Hepatocyte (in vitro differentiated cells): Measurements from ENCODE around the gene DLG2. TPM values are rescaled to one million over a fixed set of nuclear protein-coding genes. Genes with fewer than 3 reads are reported as not detected.

ENCODE experiments used
- DNase-seq: peaks from one replicate; pipeline ENCODE4 v3.0.0-alpha.2; 2016; ENCODE audit warnings: low spot score
- H2AFZ ChIP-seq: fragments of 200-600 bp; sonication (generic); 2 replicates; pipeline ENCODE4 v1.6.0; 2016; ENCODE audit warnings: antibody characterized with exemption, mild to moderate bottlenecking
- H3K27ac ChIP-seq: fragments of 200-600 bp; sonication (generic); 2 replicates; pipeline ENCODE4 v1.5.1; 2016; ENCODE audit warnings: mild to moderate bottlenecking
- H3K27me3 ChIP-seq: fragments of 200-600 bp; sonication (generic); 2 replicates; pipeline ENCODE4 v1.6.1; 2016
- H3K36me3 ChIP-seq: fragments of 200-600 bp; sonication (generic); replicated peaks from 2 replicates; pipeline ENCODE4 v1.5.1; 2016; ENCODE audit warnings: low read depth; ENCODE audit not compliant: insufficient read depth
- H3K4me1 ChIP-seq: fragments of 200-600 bp; sonication (generic); 2 replicates; pipeline ENCODE4 v1.5.1; 2016; ENCODE audit warnings: mild to moderate bottlenecking, moderate library complexity; ENCODE audit not compliant: insufficient read depth
- H3K4me2 ChIP-seq: fragments of 200-600 bp; sonication (generic); 2 replicates; pipeline ENCODE4 v1.6.0; 2016
- H3K4me3 ChIP-seq: fragments of 200-600 bp; sonication (generic); 2 replicates; pipeline ENCODE4 v1.5.1; 2016; ENCODE audit warnings: mild to moderate bottlenecking
- H3K79me2 ChIP-seq: fragments of 200-600 bp; sonication (generic); 2 replicates; pipeline ENCODE4 v1.6.0; 2017; ENCODE audit warnings: mild to moderate bottlenecking
- H3K9me2 ChIP-seq: fragments of 200-600 bp; sonication (generic); replicated peaks from 2 replicates; pipeline ENCODE4 v1.6.0; 2017; ENCODE audit warnings: mild to moderate bottlenecking; ENCODE audit not compliant: insufficient read depth
- H3K9me3 ChIP-seq: fragments of 200-600 bp; sonication (generic); 2 replicates; pipeline ENCODE4 v1.5.1; 2016; ENCODE audit warnings: low read depth, mild to moderate bottlenecking
- H4K20me1 ChIP-seq: fragments of 200-600 bp; sonication (generic); 2 replicates; pipeline ENCODE4 v1.6.0; 2016; ENCODE audit warnings: mild to moderate bottlenecking; ENCODE audit not compliant: insufficient read depth, poor library complexity, severe bottlenecking
- CTCF ChIP-seq: fragments of 200-600 bp; sonication (generic); IDR thresholded peaks from 2 replicates; pipeline ENCODE4 v1.5.1; 2016; ENCODE audit warnings: antibody characterized with exemption, mild to moderate bottlenecking; ENCODE audit not compliant: poor library complexity
- EZH2 ChIP-seq: fragments of 200-600 bp; sonication (generic); IDR thresholded peaks from 2 replicates; pipeline ENCODE4 v1.6.1; 2016; ENCODE audit warnings: antibody characterized with exemption, mild to moderate bottlenecking, borderline replicate concordance
- EZH2phosphoT487 ChIP-seq: fragments of 200-600 bp; sonication (generic); IDR thresholded peaks from one replicate; pipeline ENCODE4 v1.6.1; 2018; ENCODE audit warnings: antibody characterized with exemption, mild to moderate bottlenecking, low read depth, moderate library complexity; ENCODE audit not compliant: unreplicated experiment, severe bottlenecking
- WGBS: methylation state at CpG from one replicate; pipeline ENCODE4 v1.1.6; 2016; ENCODE audit warnings: low lambda C conversion rate; ENCODE audit errors: missing lambda C conversion rate; 5-methylcytosine and 5-hydroxymethylcytosine counted together
- polyA plus RNA-seq: library from polyadenylated mRNA; unstranded; fragments of >200 nt; fragmentation: Nextera tagmentation; extraction: Ambion mirVana; gene quantifications from 2 replicates; pipeline ENCODE4 v1.2.1, GENCODE V29; 2016
- total RNA-seq: library from RNA; depleted of rRNA; stranded (reverse); fragments of >200 nt; gene quantifications from 2 replicates; pipeline ENCODE4 v1.2.3, GENCODE V29; 2014

DLG2 gene
- total and polyA plus RNA-seq, 2 experiments from 2014 or later = 2.6 to 6.8 TPM

GRCh38 chr11:83858694-83859093 lies 1768.5 kb downstream of the DLG2 start:
- TF ChIP-seq EZH2phosphoT487 = no peak
- TF ChIP-seq EZH2 = no peak
- TF ChIP-seq CTCF = no peak
- no peaks in the 10 kb centered on the region for H3K9me2 ChIP-seq
- no peak for DNase-seq
- no peaks in the 10 kb centered on the region for H3K4me1 ChIP-seq
- H3K27me3 ChIP-seq = no peaks in the 10 kb centered on the region
- no peaks in the 10 kb centered on the region for H3K9me3 ChIP-seq
- no peaks in the 10 kb centered on the region for H4K20me1 ChIP-seq
- H3K79me2 ChIP-seq = no peaks in the 10 kb centered on the region
- H3K4me2 ChIP-seq = no peak overlapping the region
- H2AFZ ChIP-seq = no peak overlapping the region
- H3K36me3 ChIP-seq = no peaks in the 10 kb centered on the region
- no peak overlapping the region for H3K4me3 ChIP-seq
- H3K27ac ChIP-seq = no peak overlapping the region
- WGBS = 84% methylated on average over 1 of the region's 1 CpG

GRCh38 chr11:83855237-83855636 lies 1771.9 kb downstream of the DLG2 start:
- Histone ChIP-seq H3K4me2 (no peak overlapping the region), H3K4me3 (no peak overlapping the region), H3K27me3 (no peaks in the 10 kb centered on the region), H3K9me2 (no peaks in the 10 kb centered on the region), H2AFZ (no peak overlapping the region), H3K9me3 (no peaks in the 10 kb centered on the region), H3K4me1 (no peaks in the 10 kb centered on the region), H4K20me1 (no peaks in the 10 kb centered on the region), H3K36me3 (no peaks in the 10 kb centered on the region), H3K79me2 (no peaks in the 10 kb centered on the region), H3K27ac (no peak overlapping the region)
- WGBS = 83% methylated on average over 1 of the region's 1 CpG
- TF ChIP-seq EZH2phosphoT487 = no peak
- no peak for TF ChIP-seq EZH2
- TF ChIP-seq CTCF = no peak
- no peak for DNase-seq

GRCh38 chr11:83852775-83853442 lies 1774.2 kb downstream of the DLG2 start:
- H2AFZ ChIP-seq = no peak overlapping the region
- no peak overlapping the region for H3K4me2 ChIP-seq
- no peaks in the 10 kb centered on the region for H3K79me2 ChIP-seq
- no peaks in the 10 kb centered on the region for H3K36me3 ChIP-seq
- no peaks in the 10 kb centered on the region for H3K4me1 ChIP-seq
- H4K20me1 ChIP-seq = no peaks in the 10 kb centered on the region
- no peak overlapping the region for H3K27ac ChIP-seq
- DNase-seq = peak; percentile 7
- H3K9me3 ChIP-seq = no peaks in the 10 kb centered on the region
- no peaks in the 10 kb centered on the region for H3K9me2 ChIP-seq
- H3K27me3 ChIP-seq = no peaks in the 10 kb centered on the region
- TF ChIP-seq EZH2phosphoT487 (no peak), CTCF (no peak), EZH2 (no peak)
- WGBS = 42% methylated on average over 1 of the region's 1 CpG
- no peak overlapping the region for H3K4me3 ChIP-seq
